OCI-LY7 (cell line): ENCODE data around the gene FAM193A. TPM values are rescaled to one million over a fixed set of nuclear protein-coding genes. Genes with fewer than 3 reads are reported as not detected.

Experiments
- BruUV-seq: library from RNA; stranded (reverse); fragments of 400-500 nt; replicated peaks from 2 replicates; lab custom pipeline; 2021; lab: Mats Ljungman, UMichigan
- CTCF ChIA-PET: fragments of 300-600 bp; sonication (Branson Sonifier 250); formaldehyde crosslinking; loops from one replicate; lab custom pipeline; 2022; ENCODE audit warnings: antibody characterized with exemption; ENCODE audit not compliant: unreplicated experiment; lab: Charles Lee
- POLR2A ChIA-PET: fragments of 300-600 bp; sonication (Branson Sonifier 250); formaldehyde crosslinking; loops from one replicate; lab custom pipeline; 2022; ENCODE audit warnings: antibody characterized with exemption; lab: Charles Lee
- DNase-seq: peaks from one replicate; pipeline ENCODE4 v3.0.0-alpha.2; 2015; ENCODE audit warnings: low spot score
- H2AFZ ChIP-seq: fragments of 200-600 bp; sonication (generic), shearing (Covaris generic); 2 replicates; pipeline ENCODE4 v1.6.1; 2014; ENCODE audit warnings: mild to moderate bottlenecking, antibody characterized with exemption, low read length, moderate library complexity
- H3K27ac ChIP-seq: fragments of 200-600 bp; sonication (generic); 2 replicates; pipeline ENCODE4 v1.5.1; 2014; ENCODE audit warnings: mixed run types, low read depth, mild to moderate bottlenecking, moderate library complexity, low read length, inconsistent platforms; ENCODE audit not compliant: poor library complexity, severe bottlenecking
- H3K36me3 ChIP-seq: fragments of 200-600 bp; sonication (generic); 2 replicates; pipeline ENCODE4 v1.6.1; 2014; ENCODE audit warnings: mild to moderate bottlenecking, antibody characterized with exemption, low read length, moderate library complexity, mixed read lengths; ENCODE audit not compliant: insufficient read depth
- H3K4me1 ChIP-seq: fragments of 200-600 bp; sonication (generic); 2 replicates; pipeline ENCODE4 v1.5.1; 2014; ENCODE audit warnings: mild to moderate bottlenecking, low read length; ENCODE audit not compliant: insufficient read depth, poor library complexity, severe bottlenecking
- H3K4me2 ChIP-seq: fragments of 200-600 bp; sonication (generic); 2 replicates; pipeline ENCODE4 v1.6.1; 2014; ENCODE audit warnings: mild to moderate bottlenecking, low read length
- H3K4me3 ChIP-seq: fragments of 200-600 bp; sonication (generic); 2 replicates; pipeline ENCODE4 v1.5.1; 2014; ENCODE audit warnings: mild to moderate bottlenecking, low read depth, low read length; ENCODE audit not compliant: poor library complexity, severe bottlenecking
- H3K79me2 ChIP-seq: fragments of 200-600 bp; sonication (generic); 2 replicates; pipeline ENCODE4 v1.6.1; 2016; ENCODE audit warnings: low read depth, mild to moderate bottlenecking, low read length, moderate library complexity, mixed read lengths; ENCODE audit not compliant: insufficient read depth
- H3K9me2 ChIP-seq: fragments of 200-600 bp; sonication (generic); 2 replicates; pipeline ENCODE4 v1.6.1; 2016; ENCODE audit warnings: mild to moderate bottlenecking, low read length, mixed read lengths; ENCODE audit not compliant: insufficient read depth
- H3K9me3 ChIP-seq: fragments of 200-600 bp; sonication (generic); 2 replicates; pipeline ENCODE4 v1.6.1; 2014; ENCODE audit warnings: mild to moderate bottlenecking, mixed run types, low read length, mixed read lengths
- H4K20me1 ChIP-seq: fragments of 200-600 bp; sonication (generic); 2 replicates; pipeline ENCODE4 v1.6.1; 2014; ENCODE audit warnings: mild to moderate bottlenecking, antibody characterized with exemption, low read length, moderate library complexity, mixed read lengths; ENCODE audit not compliant: insufficient read depth
- EZH2phosphoT487 ChIP-seq: fragments of 200-600 bp; sonication (generic); IDR thresholded peaks from 2 replicates; pipeline ENCODE4 v1.6.1; 2018; ENCODE audit warnings: low read depth, borderline replicate concordance, mild to moderate bottlenecking, mixed run types, antibody characterized with exemption, low read length, moderate library complexity, mixed read lengths
- intact Hi-C: fragments of 100-400 bp; cut with micrococcal nuclease; formaldehyde crosslinking; loops from one replicate; pipeline ENCODE4 v1.10.0; 2022; ENCODE audit not compliant: unreplicated experiment
- total RNA-seq, 2 experiments: library from RNA; depleted of rRNA in 1 of 2; stranded (reverse); fragments of >200 nt in 1 of 2; shearing (Covaris generic) in 1 of 2; gene quantifications; 2 replicates each; pipeline ENCODE4 v1.2.3, GENCODE V29; 2014 to 2022
- TF ChIP-seq, protein P1 (sequence below): fragments of 200-600 bp; sonication (generic); conservative IDR thresholded peaks from 2 replicates; pipeline ENCODE4 v1.5.1; 2014; ENCODE audit warnings: mild to moderate bottlenecking, antibody characterized with exemption, low read length, moderate library complexity, mixed read lengths

The FAM193A gene
- total RNA-seq, 2 experiments from 2014 or later, result 17.8 to 36.7 TPM

DNA sequence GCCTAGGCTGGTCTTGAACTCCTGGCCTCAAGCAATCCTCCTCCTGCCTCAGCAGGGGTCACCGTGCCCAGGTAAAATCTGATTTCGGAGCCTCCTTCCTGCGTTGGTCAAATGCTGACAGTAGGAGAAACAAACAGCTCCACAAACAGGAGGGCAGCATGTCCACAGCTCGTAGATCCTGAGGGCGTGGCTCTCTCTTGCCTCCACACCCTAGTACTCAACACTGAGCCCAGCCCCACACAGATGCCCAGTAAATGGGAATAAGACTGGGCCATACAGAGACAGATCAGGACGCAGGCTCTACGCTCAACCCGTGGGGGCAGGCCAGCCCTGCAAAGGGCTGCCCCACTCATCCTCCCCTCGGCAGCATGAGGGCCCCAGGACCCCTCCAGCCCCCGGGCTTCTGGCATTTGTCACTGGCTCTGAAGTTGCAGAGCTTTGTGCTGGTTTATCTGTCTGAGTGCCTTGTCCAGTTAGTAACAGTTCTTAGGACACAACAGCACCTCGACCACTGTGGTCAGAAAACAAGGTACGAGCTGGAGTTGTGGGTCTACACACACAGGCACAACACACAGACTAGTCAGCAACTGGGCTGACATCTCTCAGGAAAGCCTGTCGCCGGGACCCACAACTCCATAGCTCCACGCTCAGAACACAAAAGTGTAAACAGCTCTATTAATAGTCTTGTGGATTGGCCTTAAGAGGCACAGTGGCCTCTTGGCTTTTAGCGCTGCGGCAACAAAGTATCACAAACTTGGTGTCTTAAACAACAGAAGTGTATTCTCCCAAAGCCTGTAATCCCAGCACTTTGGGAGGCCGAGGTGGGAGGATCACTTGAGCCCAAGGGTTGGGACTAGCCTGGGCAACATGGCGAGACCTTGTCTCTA is 214.5 kb downstream of the FAM193A start:
- Histone ChIP-seq H3K4me2 (no peak overlapping the region), H3K36me3 (peaks cover 18% of the 10 kb centered on the region; the same call in 1 of the 2 replicates), H3K79me2 (peaks cover 6% of the 10 kb centered on the region; the same call in 1 of the 2 replicates), H3K9me2 (no peaks in the 10 kb centered on the region), H4K20me1 (no peaks in the 10 kb centered on the region), H3K4me3 (no peak overlapping the region), H3K4me1 (peaks cover 39% of the 10 kb centered on the region), H3K27ac (no peak overlapping the region), H3K9me3 (no peaks in the 10 kb centered on the region), H2AFZ (no peak overlapping the region)
- no TSS peak for BruUV-seq
- POLR2A ChIA-PET, result no interaction called here
- CTCF ChIA-PET, result no interaction called here
- intact Hi-C loops, result no loop called here
- no peak for DNase-seq
- TF ChIP-seq, protein P1, sequence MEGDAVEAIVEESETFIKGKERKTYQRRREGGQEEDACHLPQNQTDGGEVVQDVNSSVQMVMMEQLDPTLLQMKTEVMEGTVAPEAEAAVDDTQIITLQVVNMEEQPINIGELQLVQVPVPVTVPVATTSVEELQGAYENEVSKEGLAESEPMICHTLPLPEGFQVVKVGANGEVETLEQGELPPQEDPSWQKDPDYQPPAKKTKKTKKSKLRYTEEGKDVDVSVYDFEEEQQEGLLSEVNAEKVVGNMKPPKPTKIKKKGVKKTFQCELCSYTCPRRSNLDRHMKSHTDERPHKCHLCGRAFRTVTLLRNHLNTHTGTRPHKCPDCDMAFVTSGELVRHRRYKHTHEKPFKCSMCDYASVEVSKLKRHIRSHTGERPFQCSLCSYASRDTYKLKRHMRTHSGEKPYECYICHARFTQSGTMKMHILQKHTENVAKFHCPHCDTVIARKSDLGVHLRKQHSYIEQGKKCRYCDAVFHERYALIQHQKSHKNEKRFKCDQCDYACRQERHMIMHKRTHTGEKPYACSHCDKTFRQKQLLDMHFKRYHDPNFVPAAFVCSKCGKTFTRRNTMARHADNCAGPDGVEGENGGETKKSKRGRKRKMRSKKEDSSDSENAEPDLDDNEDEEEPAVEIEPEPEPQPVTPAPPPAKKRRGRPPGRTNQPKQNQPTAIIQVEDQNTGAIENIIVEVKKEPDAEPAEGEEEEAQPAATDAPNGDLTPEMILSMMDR, result no peak
- no peak for TF ChIP-seq EZH2phosphoT487

DNA sequence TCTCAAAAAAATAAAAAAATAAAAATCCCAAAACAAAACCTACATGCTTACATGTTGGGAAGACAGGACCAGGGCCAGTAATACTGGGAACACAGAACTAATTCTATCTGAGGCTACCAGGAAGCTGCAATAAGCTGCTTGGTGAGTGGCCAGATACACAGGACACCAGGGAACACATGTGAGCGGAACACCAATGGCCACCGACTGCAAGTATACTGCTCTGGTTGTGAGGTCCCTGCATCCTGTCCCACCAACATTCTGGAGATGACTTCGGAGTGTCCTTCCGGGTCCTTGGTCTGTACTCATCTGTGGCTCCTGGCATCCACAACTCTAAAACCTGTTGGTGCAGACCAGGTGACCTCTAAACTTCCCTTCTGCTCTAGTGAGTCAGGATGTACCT is 217.0 kb downstream of the FAM193A start:
- TF ChIP-seq EZH2phosphoT487, result no peak
- TF ChIP-seq, protein P1, result no peak
- peaks cover 18% of the 10 kb centered on the region for H3K4me1 ChIP-seq
- H3K27ac ChIP-seq, result no peak overlapping the region
- intact Hi-C loops, result no loop called here
- ChIA-PET CTCF (no interaction called here), POLR2A (no interaction called here)
- H3K36me3 ChIP-seq, result no peaks in the 10 kb centered on the region
- no peaks in the 10 kb centered on the region for H3K9me3 ChIP-seq
- no peaks in the 10 kb centered on the region for H3K9me2 ChIP-seq
- no peaks in the 10 kb centered on the region for H4K20me1 ChIP-seq
- BruUV-seq, result no TSS peak
- no peak overlapping the region for H2AFZ ChIP-seq
- no peak for DNase-seq
- H3K4me3 ChIP-seq, result no peak overlapping the region
- H3K79me2 ChIP-seq, result peaks cover 6% of the 10 kb centered on the region; the same call in 1 of the 2 replicates
- no peak overlapping the region for H3K4me2 ChIP-seq
